PFSK-1 (cell line): ENCODE data around the gene DAB2IP.

Experiments used
- SIN3A ChIP-seq: IDR thresholded peaks from 2 replicates; pipeline ENCODE4 v1.6.1; 2012; ENCODE audit warnings: mild to moderate bottlenecking, low read length, moderate library complexity, borderline replicate concordance; ENCODE audit not compliant: insufficient read depth
- TAF1 ChIP-seq: IDR thresholded peaks from 2 replicates; pipeline ENCODE4 v1.6.1; 2012; ENCODE audit warnings: low read length, control low read depth, borderline replicate concordance; ENCODE audit not compliant: insufficient read depth

DNA sequence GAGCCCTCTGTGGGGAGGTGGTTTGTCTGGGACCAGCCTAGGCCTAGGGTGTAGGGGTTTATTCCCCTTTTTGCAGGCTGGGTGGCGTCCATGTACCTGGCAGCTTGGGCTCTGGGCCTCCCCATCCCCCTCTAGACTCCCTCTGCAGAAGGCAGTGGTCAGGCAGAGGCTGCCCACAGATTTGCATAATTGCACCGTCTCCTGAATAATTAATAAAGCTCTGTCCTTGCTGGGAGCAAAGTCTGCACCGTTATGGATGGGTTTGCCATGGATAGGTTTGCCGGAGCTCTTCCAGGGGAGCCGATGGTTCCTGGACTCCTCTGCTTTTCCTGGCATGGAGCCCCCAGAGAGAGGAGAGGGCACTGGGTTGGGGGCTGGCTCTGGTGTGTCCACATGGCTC lies 60.4 kb downstream of the DAB2IP start:
- TF ChIP-seq SIN3A (no peak), TAF1 (no peak)
